Astrocyte (in vitro differentiated cells and primary cell): ENCODE results near the gene MST1. TPM values are rescaled to one million over a fixed set of nuclear protein-coding genes. Genes with fewer than 3 reads are reported as not detected.

ENCODE experiments used
- DNase-seq: peaks from one replicate; pipeline ENCODE4 v3.0.0-alpha.2; 2010; ENCODE audit warnings: low read depth
- FAIRE-seq: peaks from 2 replicates; lab custom pipeline; 2011; peaks lifted over from hg19 to GRCh38; lab: Jason Lieb, UNC
- H2AFZ ChIP-seq: 2 replicates; pipeline ENCODE4 v1.6.0; 2012; ENCODE audit warnings: low read depth, low read length, inconsistent platforms
- H3K27ac ChIP-seq: 2 replicates; pipeline ENCODE4 v1.5.1; 2011; ENCODE audit warnings: low read depth, low read length, inconsistent platforms
- H3K27me3 ChIP-seq: 2 replicates; pipeline ENCODE4 v1.6.0; 2011; ENCODE audit warnings: low read length, inconsistent platforms; ENCODE audit not compliant: insufficient read depth
- H3K36me3 ChIP-seq: 2 replicates; pipeline ENCODE4 v1.5.1; 2011; ENCODE audit warnings: low read length, inconsistent platforms; ENCODE audit not compliant: insufficient read depth
- H3K4me1 ChIP-seq: 2 replicates; pipeline ENCODE4 v1.5.1; 2011; ENCODE audit warnings: low read length, inconsistent platforms; ENCODE audit not compliant: insufficient read depth
- H3K4me2 ChIP-seq: 2 replicates; pipeline ENCODE4 v1.6.0; 2012; ENCODE audit warnings: low read length, inconsistent platforms
- H3K4me3 ChIP-seq: 2 replicates; pipeline ENCODE4 v1.5.1; 2011; ENCODE audit warnings: low read depth, mild to moderate bottlenecking, low read length, inconsistent platforms; ENCODE audit not compliant: insufficient read depth
- H3K79me2 ChIP-seq: 2 replicates; pipeline ENCODE4 v1.6.0; 2012; ENCODE audit warnings: mild to moderate bottlenecking, low read length, inconsistent platforms; ENCODE audit not compliant: insufficient read depth
- H3K9ac ChIP-seq: 2 replicates; pipeline ENCODE4 v1.6.0; 2012; ENCODE audit warnings: mild to moderate bottlenecking, low read length, inconsistent platforms
- H3K9me3 ChIP-seq: 2 replicates; pipeline ENCODE4 v1.5.1; 2012; ENCODE audit warnings: low read depth, mild to moderate bottlenecking, low read length, inconsistent platforms; ENCODE audit not compliant: insufficient read depth
- H4K20me1 ChIP-seq: 2 replicates; pipeline ENCODE4 v1.6.0; 2012; ENCODE audit warnings: low read length, inconsistent platforms; ENCODE audit not compliant: insufficient read depth
- H3K27ac Mint-ChIP-seq: one replicate; pipeline ENCODE4 v1.8.0; 2021; ENCODE audit warnings: mild to moderate bottlenecking, mixed read lengths; ENCODE audit not compliant: unreplicated experiment
- H3K27me3 Mint-ChIP-seq: one replicate; pipeline ENCODE4 v1.8.0; 2021; ENCODE audit warnings: low read depth, mixed read lengths; ENCODE audit not compliant: unreplicated experiment
- H3K36me3 Mint-ChIP-seq: one replicate; pipeline ENCODE4 v1.8.0; 2021; ENCODE audit warnings: low read depth, mixed read lengths; ENCODE audit not compliant: unreplicated experiment
- H3K4me1 Mint-ChIP-seq: one replicate; pipeline ENCODE4 v1.8.0; 2021; ENCODE audit warnings: low read depth, mixed read lengths; ENCODE audit not compliant: unreplicated experiment
- H3K4me3 Mint-ChIP-seq: one replicate; pipeline ENCODE4 v1.8.0; 2021; ENCODE audit warnings: mild to moderate bottlenecking, moderate library complexity, mixed read lengths; ENCODE audit not compliant: unreplicated experiment
- H3K9me3 Mint-ChIP-seq: one replicate; pipeline ENCODE4 v1.8.0; 2021; ENCODE audit warnings: mild to moderate bottlenecking, mixed read lengths; ENCODE audit not compliant: unreplicated experiment
- EZH2 ChIP-seq: IDR thresholded peaks from 2 replicates; pipeline ENCODE4 v1.6.1; 2012; ENCODE audit warnings: mild to moderate bottlenecking, low read length, inconsistent platforms; ENCODE audit not compliant: insufficient read depth
- total RNA-seq: library from RNA; stranded (reverse); gene quantifications from 2 replicates; pipeline ENCODE4 v1.2.1, GENCODE V29; 2021
- TF ChIP-seq, protein P1 (sequence below): IDR thresholded peaks from 2 replicates; pipeline ENCODE4 v1.5.1; 2011; ENCODE audit warnings: low read depth, mild to moderate bottlenecking, inconsistent platforms, low read length, moderate library complexity; ENCODE audit not compliant: insufficient read depth

Gene MST1
- total RNA-seq, 1 donor from 2014 or later = 9.3 TPM

DNA sequence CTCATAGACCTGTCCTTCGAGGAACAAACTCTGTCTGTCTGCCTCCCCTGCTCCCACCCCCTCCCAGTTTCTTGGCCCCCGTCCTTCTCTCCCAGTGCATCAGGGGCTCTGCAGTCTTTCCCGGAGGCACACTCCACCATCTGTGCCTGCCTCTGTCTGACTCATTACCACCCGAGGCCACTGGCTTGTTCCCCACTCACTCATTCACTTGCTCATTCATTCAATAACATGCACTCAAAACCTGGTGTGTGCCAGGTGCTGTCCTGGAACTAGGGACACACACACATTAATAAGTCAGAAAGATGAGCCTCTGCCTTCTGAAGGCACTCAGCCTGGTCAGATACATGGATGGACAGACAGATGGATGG is 17.8 kb upstream of the MST1 start:
- Mint-ChIP-seq H3K27me3 (no peaks in the 10 kb centered on the region), H3K4me1 (peaks cover 8% of the 10 kb centered on the region), H3K4me3 (no peak overlapping the region), H3K9me3 (no peaks in the 10 kb centered on the region), H3K36me3 (peaks cover 10% of the 10 kb centered on the region), H3K27ac (no peak overlapping the region)
- Histone ChIP-seq H2AFZ (no peak overlapping the region), H3K9me3 (no peaks in the 10 kb centered on the region), H3K4me3 (no peak overlapping the region), H3K79me2 (no peaks in the 10 kb centered on the region), H3K36me3 (no peaks in the 10 kb centered on the region), H3K27ac (no peak overlapping the region), H3K27me3 (no peaks in the 10 kb centered on the region), H3K9ac (peak overlapping the region; percentile 30), H3K4me1 (no peaks in the 10 kb centered on the region), H4K20me1 (peaks cover 10% of the 10 kb centered on the region), H3K4me2 (no peak overlapping the region)
- peak; percentile 24 for DNase-seq
- no peak for FAIRE-seq
- TF ChIP-seq, protein P1, sequence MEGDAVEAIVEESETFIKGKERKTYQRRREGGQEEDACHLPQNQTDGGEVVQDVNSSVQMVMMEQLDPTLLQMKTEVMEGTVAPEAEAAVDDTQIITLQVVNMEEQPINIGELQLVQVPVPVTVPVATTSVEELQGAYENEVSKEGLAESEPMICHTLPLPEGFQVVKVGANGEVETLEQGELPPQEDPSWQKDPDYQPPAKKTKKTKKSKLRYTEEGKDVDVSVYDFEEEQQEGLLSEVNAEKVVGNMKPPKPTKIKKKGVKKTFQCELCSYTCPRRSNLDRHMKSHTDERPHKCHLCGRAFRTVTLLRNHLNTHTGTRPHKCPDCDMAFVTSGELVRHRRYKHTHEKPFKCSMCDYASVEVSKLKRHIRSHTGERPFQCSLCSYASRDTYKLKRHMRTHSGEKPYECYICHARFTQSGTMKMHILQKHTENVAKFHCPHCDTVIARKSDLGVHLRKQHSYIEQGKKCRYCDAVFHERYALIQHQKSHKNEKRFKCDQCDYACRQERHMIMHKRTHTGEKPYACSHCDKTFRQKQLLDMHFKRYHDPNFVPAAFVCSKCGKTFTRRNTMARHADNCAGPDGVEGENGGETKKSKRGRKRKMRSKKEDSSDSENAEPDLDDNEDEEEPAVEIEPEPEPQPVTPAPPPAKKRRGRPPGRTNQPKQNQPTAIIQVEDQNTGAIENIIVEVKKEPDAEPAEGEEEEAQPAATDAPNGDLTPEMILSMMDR = no peak
- no peak for TF ChIP-seq EZH2

DNA sequence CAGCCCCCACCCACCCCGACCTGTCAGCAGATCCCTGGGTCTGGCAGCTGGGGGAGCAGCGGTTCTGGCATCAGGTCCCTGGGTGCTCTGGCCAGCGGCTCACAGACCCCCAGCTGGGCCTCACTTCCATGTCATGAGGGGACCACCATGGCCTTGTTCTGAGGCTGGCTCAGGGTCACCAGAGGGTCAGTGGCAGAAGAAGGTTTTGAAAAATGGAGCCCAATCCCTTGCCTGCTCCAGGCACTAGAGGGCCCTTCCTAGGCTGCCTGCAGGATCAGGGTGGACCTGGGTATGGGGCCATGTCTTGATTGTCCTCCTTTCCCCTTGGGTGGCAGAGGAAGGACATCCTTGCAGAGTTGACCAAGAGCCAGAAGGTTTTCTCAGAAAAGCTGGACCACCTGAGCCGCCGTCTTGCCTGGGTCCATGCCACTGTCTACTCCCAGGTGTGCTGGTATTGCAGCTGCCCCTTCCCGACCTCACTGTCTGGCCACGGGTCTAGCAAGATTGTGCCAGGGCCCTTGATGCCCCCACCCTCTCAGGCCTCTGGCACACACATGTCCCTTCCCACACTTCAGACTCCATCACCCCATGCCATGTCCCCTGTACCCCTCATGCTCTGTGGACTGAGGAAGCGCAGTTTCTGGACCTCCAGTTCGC is 17.3 kb upstream of the MST1 start:
- Histone ChIP-seq H3K27ac (no peak overlapping the region), H3K79me2 (no peaks in the 10 kb centered on the region), H3K4me1 (no peaks in the 10 kb centered on the region), H3K36me3 (no peaks in the 10 kb centered on the region), H3K9me3 (no peaks in the 10 kb centered on the region), H2AFZ (no peak overlapping the region), H4K20me1 (peaks cover 10% of the 10 kb centered on the region), H3K9ac (no peak overlapping the region), H3K4me2 (no peak overlapping the region), H3K27me3 (no peaks in the 10 kb centered on the region), H3K4me3 (no peak overlapping the region)
- Mint-ChIP-seq H3K36me3 (peaks cover 10% of the 10 kb centered on the region), H3K27ac (no peak overlapping the region), H3K27me3 (no peaks in the 10 kb centered on the region), H3K4me1 (peaks cover 8% of the 10 kb centered on the region), H3K9me3 (no peaks in the 10 kb centered on the region), H3K4me3 (no peak overlapping the region)
- DNase-seq = no peak
- no peak for FAIRE-seq
- TF ChIP-seq, protein P1 = no peak
- TF ChIP-seq EZH2 = no peak

DNA sequence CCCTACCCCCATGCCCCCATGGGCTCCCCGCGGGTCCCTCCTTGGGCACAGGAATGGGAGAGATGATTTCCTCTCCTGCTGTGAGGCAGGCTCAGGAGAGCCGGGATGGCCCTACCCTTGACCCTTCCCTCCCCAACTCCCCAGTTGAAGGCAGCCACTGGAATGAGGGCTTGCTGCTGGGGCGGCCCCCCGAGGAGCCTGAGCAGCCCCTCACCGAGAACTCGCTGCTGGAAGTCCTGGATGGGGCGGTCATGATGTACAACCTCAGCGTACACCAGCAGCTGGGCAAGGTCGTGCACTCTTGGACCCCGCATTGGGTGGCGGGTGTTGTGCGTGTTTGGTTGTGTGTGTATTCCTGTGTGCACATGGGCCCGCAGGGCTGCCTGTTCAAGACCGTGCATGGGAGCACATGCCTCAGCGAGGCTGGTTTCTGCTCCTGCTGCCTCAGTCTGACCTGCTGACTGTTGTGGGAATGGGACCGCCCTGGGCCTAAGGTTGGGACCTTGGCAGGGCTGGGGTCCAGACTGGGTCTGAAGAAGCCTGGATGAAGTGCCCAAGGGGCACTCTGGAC is 16.2 kb upstream of the MST1 start:
- H3K36me3 Mint-ChIP-seq = peaks cover 13% of the 10 kb centered on the region
- no peak overlapping the region for H3K27ac Mint-ChIP-seq
- H2AFZ ChIP-seq = no peak overlapping the region
- H3K36me3 ChIP-seq = no peaks in the 10 kb centered on the region
- no peaks in the 10 kb centered on the region for H3K9me3 Mint-ChIP-seq
- H3K79me2 ChIP-seq = no peaks in the 10 kb centered on the region
- no peaks in the 10 kb centered on the region for H3K27me3 ChIP-seq
- H4K20me1 ChIP-seq = peaks cover 10% of the 10 kb centered on the region
- no peak overlapping the region for H3K9ac ChIP-seq
- FAIRE-seq = no peak
- H3K9me3 ChIP-seq = no peaks in the 10 kb centered on the region
- no peaks in the 10 kb centered on the region for H3K4me1 ChIP-seq
- no peak overlapping the region for H3K4me2 ChIP-seq
- TF ChIP-seq, protein P1 = no peak
- TF ChIP-seq EZH2 = no peak
- no peak overlapping the region for H3K4me3 Mint-ChIP-seq
- no peak overlapping the region for H3K27ac ChIP-seq
- peaks cover 8% of the 10 kb centered on the region for H3K4me1 Mint-ChIP-seq
- DNase-seq = no peak
- no peak overlapping the region for H3K4me3 ChIP-seq
- no peaks in the 10 kb centered on the region for H3K27me3 Mint-ChIP-seq
